GM21381 (cell line): ENCODE results near the gene MYH7B.

Experiments
- ATAC-seq: cut with Tn5 transposase; IDR thresholded peaks from one replicate; pipeline ENCODE4 v1.9.1; 2021; ENCODE audit warnings: mild to moderate bottlenecking, moderate library complexity; ENCODE audit not compliant: unreplicated experiment

The MYH7B gene

GRCh38 chr20:35004051-35004725 lies 48.5 kb downstream of the MYH7B start:
- ATAC-seq: no peak

DNA sequence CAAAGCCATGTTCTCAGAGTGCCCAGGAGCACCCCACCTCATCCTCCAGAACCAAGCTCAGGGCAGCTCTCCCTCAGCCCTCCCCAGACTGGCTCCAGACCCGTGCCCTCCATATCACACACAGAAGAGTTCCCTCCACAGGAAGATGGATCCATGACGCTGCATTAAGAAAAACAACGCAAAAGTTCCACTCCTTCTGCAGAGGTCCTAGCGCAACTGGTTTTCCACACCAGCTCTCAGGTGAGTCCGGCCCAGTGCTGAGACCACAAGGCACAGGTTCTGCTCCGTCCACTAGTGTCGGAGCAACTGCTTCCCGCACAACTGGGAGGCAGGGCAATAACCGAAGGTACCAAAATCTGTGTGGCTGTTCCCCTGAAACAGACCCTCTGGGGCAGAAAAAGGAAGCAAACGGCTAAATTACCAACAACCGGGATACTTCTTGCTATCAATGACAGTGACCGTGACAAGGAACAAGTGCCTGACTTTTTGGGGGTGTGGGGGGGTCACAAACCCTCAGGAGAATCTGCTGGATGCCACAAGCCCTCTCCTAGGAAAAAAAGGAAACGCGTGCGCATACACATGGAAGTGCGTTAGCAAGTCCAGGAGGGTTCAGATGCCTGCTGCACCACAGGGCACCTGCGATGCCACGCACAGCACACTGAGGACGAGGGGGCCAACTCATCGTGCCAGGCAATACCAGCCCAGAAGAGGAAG lies 49.2 kb downstream of the MYH7B start:
- no peak for ATAC-seq
